DMS114 treated with DMSO at 0.1 percent for 48 hours (cell line): Measurements from ENCODE around the gene EIPR1.
"Not testable (repeated sequence)": the region's sequence is repeated elsewhere in the genome, so short reads cannot be mapped to it uniquely, and the experiment has no call there.

Experiments
- DNase-seq: peaks from one replicate; lab custom pipeline; 2025; ENCODE audit not compliant: unreplicated experiment; lab: John Stamatoyannopoulos, UW

The EIPR1 gene

DNA sequence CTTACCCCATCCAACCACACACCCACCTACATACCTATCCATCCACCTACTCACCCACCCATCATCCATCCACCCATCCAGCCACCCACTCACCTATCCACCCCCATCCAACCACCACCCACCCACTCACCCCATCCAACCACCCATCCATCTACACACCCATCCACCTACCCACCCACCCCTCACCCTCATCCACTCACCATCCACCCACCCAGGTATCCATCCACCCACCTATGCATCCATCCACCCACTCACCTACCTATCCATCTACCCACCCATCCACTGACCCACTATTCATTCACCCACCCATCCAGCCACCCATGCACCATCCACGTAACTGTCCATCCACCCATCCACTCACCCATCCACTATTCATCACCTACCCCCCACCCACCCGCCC, 194.8 kb downstream of the EIPR1 start:
- no peak for DNase-seq

DNA sequence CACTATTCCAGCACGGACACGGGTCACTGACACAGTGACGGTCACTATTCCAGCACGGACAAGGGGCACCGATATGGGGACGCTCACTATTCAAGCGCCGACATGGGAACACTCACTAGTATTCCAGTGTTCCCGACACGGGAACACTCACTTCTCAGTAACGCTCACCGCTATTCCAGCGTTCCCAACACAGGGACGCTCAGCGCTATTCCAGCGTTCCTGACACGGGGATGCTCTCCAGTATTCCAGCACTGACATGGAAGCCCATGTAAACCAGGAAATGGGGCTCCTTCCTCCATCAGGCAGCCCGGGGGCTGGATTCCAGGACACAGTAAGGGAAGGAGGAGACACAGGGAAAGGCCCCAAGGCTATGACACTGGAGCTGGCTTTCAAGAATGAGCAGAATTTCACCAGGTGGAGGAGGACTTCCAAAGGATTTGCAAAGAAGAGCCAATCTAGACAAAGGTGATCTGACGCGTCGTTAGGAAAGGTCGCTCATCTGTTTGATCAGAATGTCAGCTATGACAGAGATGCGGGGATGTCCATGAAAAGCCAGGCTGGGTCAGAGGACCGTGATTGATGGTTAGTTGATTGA, 196.1 kb downstream of the EIPR1 start:
- no peak for DNase-seq

DNA sequence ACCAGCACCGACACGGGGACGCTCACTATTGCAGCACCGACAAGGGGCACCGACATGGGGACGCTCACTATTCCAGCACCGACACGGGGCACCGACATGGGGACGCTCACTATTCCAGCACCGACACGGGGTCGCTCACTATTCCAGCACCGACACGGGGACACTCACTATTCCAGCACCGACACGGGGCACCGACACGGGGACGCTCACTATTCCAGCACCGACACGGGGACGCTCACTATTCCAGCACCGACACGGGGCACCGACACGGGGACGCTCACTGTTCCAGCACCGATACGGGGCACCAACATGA, 196.8 kb downstream of the EIPR1 start:
- DNase-seq: not testable (repeated sequence)

DNA sequence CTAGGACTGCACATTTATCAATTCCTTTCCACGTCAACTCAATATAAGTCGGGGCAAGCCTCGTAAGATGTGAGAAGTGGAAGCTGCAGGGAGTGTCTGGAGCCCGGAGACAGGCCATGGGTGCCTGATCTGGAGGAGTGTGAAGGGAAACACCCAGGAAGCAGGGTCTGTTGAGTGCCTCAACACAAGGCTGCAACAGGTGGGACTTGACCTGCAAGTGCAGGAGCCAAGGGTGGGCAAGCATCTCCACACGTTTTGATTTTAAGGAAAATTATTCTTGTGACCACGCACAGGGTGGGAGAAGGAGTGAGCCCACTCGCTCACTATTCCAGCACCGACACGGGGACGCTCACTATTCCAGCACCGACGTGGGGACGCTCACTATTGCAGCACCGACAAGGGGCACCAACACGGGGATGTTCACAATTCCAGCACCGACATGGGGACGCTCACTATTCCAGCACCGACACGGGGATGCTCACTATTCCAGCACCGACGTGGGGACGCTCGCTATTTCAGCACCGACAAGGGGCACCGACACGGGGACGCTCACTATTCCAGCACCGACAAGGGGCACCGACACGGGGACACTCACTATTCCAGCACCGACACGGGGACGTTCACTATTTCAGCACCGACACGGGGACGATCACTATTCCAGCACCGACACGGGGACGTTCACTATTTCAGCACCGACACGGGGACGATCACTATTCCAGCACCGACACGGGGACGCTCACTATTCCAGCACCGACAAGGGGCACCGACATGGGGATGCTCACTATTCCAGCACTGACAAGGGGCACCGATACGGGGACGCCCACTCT, 197.3 kb downstream of the EIPR1 start:
- DNase-seq: no peak

DNA sequence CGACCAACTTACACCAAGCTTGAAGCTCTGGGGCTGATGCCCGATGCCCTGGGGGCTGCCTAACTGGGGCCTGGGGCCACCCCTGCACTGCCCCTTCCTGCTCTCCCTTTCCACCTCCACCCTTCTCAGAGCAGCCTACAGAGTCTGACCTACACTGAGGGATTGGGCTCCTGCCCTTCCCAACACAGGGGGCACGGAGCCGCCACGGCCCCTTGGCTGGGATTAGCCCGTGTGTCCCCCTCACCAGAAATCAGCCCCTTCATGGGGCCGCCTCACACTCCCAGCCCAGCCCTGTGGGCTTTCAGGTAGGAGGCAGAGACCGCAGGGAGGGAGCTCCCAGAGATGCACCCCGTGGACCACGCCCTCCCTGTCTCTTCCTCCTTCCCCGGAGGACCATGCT, 198.0 kb downstream of the EIPR1 start:
- no peak for DNase-seq

DNA sequence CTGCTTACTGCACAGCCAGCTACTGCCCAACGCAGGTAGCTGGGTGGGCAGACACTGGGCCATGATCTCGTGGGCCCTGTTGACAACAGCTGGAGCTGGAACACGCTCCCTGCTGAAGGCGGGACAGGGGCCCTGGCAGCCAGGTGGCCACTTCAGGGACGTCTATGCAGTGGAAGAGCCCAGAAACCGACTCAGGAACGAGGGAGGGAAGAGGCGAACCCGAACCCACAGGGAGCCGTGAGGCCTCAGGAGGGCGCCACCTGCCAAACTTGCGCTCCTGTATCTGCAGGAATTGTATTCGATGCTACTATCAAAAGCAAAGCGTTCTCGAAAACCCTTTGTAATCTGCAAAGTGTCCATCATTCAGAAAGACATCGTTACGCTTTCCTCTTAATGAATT, 198.4 kb downstream of the EIPR1 start:
- DNase-seq: no peak

DNA sequence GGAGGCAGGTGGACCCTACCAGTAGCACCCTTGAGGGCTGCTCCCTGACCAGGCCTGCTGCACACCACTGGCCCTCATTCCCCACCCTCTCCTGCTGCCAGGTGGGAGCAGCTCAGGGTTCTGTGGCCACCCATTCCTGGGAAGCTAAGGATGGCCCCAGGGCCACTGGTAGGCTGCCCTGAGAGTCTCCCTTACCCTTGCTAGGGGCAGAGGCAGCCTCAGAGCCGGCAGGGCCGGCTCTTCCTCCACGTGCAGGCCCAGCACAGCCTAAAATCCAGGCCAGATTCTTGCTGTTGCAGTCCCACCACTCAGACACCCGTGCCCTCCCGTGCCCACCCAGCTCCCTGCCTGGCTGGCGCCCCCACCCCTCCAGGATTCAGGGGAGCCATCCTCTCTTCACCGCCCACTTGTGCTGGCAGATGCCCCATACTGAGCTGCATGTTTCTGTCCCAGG, 199.0 kb downstream of the EIPR1 start:
- DNase-seq: no peak

DNA sequence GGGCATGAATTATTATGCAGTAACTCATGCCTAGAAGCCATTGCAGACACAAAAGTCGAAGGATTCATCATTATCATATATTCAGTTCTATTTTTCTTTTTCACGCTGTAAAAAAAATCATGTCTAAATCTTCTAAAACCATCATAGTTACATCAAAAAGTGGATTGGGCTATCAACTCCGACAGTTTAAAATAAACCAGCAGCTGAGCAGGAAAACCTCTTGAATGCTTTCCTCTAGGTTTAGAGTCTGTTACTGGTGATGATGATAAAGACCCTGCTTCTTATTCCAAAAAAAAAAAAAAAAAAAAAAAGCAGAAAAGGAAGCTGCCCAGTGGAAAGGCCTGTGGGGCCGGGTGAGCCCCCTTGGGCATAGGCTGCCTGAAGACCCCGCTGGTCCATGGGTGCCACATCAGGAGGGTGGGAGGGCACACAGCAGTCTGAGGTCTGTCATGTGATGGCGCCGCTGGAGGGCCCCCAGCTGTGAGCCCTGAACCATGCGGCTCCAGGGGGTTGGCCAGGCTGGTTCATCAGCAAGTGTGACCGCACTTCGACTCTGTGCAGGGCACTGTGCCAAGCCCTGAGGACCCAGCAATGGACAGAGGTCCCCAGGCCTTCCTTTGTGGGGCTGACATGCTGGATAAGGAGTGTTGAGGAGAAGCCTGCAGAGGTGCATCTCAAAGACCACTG, 199.6 kb downstream of the EIPR1 start:
- no peak for DNase-seq

DNA sequence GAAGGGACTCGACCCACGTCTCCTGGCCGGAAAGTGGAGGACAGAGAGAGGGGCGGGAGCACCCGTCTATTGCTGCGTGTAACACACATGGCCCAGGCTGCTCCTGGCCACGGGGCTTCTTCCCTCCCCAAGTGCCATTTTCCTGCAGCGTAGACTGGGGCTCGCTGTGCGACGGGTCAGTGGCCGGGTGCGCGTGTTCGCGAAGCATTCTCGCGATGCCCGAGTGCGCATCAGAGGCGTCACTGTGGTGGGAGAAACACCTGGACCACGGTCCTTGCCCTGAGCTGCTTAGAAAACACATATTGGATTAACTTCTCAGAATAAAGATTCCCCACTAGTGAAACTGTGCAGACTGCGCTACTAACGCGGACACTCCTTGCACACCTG, 200.8 kb downstream of the EIPR1 start:
- DNase-seq: no peak

DNA sequence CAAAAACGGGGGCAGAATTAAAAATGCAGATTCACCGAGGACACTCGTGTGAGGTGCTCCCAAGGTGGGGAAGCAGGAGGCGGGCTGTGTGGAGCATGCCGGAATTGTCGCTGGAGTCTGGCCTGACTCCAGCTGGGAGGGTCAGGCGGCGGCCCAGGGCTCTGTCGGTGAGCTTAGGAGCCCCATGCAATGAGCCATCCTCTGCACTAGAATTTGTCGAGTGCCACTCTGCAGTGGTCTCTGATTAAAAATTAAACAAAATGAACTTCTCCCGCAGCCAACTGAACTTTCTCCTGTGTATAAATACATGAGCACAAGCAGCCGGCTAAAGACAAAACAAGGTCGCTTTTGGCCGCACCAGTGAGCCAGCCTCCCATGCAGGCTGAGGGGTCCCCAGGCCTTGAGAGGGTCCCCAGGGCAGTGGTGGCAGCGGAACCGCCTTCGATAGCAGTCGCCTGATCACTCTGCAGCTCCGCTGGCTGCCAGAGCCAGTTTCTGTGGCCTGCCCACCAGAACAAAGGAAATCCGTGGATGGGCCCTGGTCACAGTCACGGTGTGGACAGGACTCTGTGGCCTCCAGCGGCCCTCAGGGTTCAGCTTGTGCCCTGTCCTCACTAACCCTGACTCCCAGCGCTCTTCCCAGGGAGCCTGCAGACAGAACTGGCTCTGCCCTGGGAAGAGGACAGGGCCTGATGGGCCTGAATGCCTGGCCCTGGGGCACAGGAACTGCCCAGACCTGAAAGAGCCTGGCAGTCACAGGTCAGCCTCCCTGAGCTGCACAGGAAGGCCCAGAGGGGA, 201.3 kb downstream of the EIPR1 start:
- DNase-seq: no peak

DNA sequence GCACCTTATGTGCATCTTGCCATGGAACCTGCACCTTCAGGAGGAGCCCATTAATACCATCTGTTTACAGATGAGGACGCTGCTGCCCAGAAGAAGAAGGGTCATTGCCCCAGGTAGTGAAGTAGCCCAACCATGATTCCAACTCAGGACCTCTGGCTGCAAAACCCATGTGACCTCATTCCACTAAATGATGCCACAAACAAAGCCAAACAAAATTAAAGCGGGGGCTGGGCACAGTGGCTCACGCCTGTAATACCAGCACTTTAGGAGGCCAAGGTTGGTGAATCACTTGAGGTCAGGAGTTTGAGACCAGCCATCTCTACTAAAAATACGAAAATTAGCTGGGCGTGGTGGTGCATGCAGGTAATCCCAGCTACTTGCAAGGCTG, 202.1 kb downstream of the EIPR1 start:
- no peak for DNase-seq

DNA sequence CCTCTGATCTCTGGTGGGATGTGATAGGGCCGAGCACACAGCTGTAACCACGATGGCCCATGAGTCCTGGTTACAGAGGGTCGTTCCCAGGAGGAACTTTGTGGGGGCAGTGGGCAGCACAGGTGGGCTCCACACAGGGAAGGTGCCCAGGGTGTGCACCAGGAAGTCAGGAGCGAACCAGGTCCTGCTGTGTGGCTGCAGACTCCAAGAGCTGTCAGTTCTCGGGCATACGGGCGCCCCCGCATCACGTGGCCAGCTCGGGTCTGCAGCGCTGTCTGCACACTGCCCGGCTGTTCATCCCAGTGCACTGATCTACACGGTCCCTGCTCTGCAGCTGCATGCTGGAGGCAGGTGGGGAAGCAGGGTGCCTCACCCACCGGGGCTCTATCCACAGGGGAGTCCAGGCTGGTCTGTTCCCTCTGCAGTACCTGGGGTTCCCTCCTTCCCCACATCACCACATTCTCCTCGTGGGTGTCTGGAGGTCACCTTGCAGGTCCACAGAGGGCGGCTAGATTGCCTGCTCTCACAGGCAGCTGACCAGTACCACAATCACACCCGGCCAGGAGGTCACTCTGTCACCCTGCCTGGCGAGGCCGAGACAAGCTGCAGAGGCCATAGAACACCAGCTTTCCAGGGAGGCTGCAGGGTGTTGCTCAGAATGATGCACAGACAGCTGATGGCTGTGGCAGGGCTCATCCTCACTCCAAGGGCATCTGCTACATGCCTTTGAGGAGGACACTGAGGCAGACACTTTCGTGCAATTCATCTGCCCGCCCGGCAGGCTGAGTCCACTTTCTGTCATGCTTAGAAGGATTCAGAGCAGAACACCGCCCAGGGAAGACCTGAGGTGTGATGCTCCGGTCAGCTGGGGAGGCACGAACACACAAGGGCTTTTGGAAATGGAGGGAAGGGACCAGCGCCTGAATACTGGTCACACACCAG, 202.7 kb downstream of the EIPR1 start:
- DNase-seq: no peak

DNA sequence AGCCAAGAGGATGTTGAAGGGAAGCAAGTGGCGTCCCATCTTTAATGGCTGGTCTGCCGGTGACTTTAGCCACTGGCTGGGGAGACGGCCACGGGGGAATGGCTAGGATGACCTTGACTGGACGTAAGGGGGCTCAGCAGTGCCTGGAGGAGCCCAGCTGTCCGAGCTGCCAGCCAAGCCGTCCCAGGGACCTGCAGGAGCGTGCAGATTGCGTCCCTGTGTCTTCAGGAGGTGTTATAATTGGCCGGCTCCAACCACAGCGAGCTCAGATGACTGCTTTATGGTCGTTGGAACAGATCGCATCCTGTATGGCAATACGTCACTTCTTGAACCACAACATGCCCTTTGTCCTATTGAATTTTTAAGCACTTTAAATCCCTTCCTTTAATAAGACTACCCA, 204.6 kb downstream of the EIPR1 start:
- DNase-seq: no peak

DNA sequence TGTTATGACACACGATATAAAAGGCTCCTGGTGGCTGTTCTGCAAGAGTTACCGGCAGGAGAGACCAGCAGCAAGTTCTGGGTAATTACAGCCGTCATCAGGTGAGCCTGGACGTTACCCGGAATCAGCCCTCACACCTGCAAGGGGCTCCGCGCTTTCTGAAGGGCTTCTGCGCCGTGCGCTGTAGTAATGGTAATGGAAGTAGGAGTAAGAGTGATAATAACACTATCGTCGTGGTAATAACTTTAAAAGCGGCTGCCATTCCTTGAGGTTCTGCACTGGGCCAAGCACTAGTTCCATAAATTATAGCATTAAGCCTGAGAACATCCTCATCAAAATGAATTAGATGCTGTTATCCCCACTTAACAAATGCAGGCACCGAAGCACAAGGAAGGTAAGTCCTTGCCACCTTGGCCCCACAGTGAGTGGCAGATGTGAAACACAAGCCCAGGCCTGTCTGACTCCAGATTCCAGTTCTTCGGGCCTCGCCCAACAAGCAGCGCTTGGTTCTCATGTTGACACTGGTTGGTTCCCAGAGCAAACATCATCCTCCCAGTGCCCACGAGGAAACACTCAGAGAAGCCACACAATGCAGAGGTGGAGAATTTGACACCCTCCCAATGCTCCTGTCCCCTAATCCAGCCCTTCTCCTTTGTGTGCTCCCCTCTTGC, 205.2 kb downstream of the EIPR1 start:
- no peak for DNase-seq

DNA sequence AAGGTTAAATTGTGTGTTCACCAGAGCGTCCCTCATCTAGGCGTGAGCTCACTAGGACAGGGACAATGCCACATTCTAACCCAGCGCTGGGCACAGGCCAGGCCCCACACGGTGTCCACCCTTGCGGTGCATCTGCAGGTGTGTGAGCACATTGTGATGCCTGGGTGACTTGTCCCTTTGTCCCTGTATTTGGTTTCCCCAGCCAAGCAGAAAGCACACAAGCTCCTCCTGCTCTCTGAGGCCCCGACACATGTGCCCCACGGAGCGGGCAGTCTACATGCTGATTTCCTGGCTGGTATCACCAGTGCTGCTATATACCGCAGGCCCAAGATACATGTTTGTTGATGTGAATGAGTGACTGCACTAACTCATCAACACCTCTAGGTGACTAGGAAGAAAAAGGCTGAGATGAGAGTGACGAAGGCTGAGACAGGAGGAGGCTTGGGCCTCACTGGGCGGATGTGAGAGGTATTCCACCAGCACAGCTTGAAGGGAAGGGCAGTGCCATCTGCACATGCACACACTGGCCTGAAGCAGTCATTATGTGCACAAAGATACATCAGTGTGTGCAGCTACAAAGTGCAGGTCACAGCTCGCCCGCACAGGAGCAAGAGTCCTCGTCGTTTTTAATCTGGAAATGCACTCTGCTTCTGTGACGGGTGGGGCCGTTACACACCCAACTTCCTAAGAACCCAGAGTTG, 205.9 kb downstream of the EIPR1 start:
- DNase-seq: no peak

DNA sequence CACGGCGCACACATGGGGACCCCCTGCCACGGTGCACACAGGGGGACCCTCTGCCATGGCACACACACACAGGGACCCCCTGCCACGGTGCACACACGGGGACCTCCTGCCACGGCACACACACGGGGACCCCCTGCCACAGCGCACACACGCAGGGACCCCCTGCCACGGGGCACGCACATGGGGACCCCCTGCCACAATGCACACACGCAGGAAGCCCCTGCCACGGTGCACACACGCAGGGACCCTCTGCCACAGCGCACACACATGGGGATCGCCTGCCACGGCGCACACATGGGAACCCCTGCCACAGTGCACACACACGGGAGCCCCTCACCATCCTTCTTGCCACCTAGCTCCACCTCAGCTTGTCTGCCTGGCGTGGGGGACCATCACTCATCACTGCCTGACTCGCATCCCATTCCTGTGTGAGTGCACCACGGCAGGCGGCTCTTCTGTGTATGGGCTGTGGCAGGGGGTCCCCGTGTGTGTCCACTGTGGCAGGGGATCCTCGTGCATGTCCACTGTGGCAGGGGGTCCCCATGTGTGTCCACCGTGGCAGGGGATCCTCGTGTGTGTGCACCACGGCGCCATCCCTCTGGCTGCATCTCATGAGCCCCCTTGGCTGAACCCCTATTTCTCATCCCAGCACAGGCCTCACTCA, 206.7 kb downstream of the EIPR1 start:
- no peak for DNase-seq

DNA sequence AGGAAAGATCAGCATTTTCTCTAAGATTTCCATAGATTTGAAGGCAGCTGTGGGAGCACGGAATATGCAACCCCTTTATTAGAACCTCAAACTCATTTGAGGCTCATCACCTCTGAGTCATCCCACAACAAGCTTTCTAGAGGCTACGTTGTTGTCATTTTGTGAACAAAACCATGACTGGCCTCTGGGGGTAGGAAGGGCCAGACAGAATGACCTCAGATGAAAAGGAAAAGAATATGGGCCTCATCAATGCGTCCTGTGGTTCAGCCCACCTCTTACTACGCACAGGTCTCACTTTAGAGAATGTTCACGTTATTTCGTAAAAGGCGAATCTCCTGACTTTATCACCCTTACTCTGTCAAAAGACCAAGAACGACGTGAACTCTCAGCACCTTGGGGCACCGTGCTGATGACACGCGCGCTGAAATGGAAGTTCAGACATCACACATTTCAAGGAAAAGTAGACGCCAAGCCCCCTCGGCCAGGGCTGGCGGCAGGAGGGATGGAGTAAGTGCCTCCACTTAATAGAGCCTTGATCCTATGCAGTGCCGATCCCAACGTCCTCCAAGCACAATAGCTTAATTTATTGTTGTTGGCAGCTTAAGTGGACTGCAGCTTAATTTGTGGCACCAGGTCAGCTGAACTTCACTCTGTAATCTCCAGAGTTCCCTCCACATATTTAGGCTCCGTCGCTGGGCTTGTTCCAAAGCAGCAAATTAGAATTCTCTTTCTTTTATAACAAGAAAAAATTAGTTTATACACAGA, 208.3 kb downstream of the EIPR1 start:
- DNase-seq: no peak

DNA sequence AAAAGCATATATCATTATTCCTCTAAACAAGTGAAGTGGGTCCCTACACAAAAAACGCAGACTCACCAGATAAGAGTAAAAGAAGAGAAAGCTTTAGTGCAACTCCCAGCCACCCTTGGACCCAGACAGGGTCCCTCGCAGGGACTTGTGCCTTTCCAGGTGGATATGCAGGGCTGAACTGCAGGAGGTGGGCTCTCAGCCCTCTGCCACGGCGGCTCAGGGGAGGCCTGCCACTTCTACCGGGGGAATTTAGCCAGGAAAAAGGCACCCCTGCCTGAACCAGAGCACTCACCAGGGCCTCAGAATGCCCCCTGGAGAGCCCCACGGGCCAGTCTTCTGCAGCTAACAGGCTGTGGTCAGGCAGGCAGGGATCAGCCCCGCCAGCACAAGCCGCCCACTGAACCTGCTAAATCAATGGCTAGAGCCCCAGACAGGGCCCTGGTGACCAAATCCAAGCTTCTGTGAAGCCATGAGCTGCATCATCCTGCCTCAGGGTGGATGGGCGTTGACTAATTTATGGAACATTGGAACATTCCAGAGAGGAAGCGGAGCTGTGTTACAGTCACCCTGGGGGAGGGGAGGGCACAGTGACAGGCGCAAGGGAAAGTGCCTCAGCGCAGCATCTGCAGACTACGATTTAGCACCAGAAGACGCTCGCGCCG, 209.3 kb downstream of the EIPR1 start:
- DNase-seq: no peak
